Activated CD4-positive, alpha-beta T cell treated with anti-CD3 and anti-CD28 coated beads, Interleukin-2, amount 50 U/mL, for 4 hours (primary cell): Measurements from ENCODE around the gene BANK1.

Experiments used
- DNase-seq, 2 experiments: peaks; one replicate each; pipeline ENCODE4 v3.0.0-alpha.2; 2020

BANK1 gene, protein sequence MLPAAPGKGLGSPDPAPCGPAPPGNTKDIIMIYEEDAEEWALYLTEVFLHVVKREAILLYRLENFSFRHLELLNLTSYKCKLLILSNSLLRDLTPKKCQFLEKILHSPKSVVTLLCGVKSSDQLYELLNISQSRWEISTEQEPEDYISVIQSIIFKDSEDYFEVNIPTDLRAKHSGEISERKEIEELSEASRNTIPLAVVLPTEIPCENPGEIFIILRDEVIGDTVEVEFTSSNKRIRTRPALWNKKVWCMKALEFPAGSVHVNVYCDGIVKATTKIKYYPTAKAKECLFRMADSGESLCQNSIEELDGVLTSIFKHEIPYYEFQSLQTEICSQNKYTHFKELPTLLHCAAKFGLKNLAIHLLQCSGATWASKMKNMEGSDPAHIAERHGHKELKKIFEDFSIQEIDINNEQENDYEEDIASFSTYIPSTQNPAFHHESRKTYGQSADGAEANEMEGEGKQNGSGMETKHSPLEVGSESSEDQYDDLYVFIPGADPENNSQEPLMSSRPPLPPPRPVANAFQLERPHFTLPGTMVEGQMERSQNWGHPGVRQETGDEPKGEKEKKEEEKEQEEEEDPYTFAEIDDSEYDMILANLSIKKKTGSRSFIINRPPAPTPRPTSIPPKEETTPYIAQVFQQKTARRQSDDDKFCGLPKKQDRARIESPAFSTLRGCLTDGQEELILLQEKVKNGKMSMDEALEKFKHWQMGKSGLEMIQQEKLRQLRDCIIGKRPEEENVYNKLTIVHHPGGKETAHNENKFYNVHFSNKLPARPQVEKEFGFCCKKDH

DNA sequence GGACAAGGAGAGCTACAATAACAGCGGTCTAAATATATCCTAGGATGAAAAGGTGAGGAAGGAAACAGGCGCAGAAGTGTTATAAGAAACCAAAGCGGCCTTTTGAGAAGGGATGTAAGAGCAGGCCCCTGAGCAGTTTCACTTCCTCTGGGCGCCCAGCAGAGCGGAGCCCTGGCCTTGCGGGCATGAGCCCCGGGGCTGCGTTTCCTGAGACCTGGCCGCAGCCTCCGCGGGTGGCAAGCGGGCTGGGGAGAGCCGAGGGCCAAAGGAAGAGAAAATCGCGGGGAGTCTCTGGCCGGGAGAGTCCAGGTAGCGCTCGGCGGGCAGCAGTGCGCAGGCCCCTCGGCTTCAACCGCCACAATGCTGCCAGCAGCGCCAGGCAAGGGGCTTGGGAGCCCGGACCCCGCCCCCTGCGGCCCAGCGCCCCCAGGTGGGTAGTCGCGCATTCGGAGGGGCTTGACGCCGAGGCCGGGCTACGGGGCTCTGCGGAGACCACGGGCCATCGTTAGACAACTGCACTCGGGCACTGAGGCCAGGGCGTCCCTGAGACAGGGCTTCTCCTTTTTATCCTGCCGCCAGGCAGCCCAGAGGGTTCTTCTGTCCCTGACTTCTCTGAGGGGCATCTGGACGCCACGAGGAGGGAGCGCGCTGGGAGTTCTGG is at the start of gene BANK1:
BANK1 (plus strand) TSS at position 210 of the 661 bp plus-strand sequence; CDS start at position 361, 151 bp downstream.
- no peak for DNase-seq

DNA sequence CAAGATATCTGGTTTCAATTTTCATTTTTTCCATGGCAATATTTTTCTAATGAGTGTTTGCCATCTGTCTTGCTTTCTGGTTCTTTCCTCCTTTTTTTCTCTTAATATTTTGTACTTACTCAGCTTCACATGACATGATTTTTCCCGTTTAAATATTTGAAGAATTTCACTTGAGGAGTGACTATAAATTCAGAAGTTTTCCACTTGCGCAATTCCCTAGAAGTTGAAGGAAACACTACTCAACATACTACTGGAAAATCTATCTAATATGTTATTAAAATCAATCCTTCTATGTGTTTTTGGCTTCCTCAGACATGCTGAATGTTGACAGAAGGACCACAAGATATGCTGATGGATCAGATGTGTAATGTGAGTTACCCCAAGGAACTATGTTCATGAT is 36.8 kb upstream of the BANK1 start:
- no peak for DNase-seq

DNA sequence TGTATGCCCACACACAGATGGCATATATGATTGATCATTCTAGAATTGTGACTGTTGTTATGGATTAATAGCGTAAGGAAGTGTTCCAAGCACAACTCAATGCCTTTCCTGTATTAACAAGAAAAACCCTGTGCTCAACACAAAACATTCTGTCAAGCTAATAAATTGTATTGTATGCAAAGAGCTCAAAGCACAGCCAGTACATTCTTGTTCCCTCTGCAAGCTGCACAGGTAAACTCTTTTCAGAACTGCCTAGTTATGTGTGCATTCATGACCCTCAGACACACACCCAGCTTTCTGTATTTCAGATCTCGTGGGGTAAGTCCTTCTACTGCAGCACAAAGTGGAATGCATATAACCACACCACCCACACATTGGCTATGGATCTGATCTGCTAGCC is 34.3 kb upstream of the BANK1 start:
- DNase-seq: no peak

DNA sequence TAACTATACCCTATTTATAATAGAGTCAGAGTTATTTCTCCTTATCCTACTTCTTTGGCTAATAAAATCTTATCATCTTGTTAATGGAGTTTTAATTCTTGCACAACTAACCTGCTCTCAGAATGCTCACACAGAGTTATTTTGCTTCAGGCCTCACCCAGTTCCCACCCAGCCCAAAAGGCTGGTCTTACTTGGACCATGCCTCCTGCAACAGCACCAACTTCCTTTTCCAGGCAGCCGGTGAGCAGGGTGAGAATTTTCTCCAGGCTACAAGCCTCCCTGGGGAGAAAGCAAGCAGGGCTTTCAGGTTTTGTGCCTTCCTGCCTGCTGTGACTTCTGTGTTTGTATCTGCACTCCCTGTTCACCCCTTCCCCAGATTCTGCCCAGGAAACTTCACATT is 29.1 kb upstream of the BANK1 start:
- no peak for DNase-seq

DNA sequence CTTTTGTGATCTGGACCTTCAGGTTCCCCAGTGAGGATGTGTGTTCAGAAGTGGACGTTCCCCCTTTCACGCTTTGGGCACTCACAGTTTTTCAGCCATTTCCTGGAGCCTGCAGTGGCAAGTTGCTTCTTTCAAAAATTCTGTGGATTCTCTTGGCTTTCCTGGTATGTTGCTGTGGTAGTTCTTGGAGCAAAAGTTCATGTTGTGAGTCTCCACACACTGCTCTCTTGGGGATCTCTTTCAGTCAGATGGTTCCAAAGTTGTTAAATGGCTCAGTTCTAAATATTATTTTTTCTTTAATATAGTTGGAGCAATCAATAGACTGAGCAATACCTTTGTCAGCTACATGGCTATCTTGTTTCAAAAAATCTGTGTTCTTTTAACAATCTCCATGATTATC is 28.5 kb upstream of the BANK1 start:
- no peak for DNase-seq

DNA sequence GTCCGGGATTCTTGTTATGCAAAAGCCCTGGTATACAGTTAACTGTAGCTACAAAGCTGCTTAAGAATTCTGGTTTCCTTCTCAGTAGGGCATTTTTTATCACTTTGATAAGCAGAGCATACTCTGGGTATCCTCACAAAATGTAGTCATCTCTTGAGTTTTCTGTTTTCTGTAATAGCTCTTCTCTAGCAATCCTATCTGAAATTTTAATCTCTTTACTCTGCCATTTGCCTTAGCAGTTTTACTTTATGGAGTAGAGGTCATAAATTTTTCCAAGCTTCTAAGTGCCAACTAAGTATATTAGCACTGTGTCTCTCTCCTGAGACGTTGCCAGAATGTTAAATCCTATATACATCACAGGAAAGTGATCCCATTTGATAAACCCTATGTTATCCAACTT is 28.0 kb upstream of the BANK1 start:
- DNase-seq: no peak

DNA sequence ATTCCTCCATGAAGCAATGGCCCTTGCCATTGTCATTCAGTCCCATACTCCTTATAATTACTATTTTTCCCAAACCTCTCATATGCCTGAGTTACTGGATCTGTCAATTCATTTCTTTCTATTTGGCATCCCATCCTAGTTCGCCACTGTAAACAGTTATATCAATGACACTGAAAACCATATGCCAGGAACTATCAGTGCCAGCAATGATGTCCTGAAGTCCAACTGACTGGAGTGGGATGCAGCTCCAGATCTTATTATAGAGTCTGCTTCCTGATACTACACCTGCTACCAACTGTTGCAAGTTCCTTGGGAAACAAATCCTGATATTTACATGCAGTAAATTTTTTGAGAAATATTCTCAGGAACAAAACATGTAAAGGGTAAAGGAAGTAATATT is 27.0 kb upstream of the BANK1 start:
- DNase-seq: no peak

DNA sequence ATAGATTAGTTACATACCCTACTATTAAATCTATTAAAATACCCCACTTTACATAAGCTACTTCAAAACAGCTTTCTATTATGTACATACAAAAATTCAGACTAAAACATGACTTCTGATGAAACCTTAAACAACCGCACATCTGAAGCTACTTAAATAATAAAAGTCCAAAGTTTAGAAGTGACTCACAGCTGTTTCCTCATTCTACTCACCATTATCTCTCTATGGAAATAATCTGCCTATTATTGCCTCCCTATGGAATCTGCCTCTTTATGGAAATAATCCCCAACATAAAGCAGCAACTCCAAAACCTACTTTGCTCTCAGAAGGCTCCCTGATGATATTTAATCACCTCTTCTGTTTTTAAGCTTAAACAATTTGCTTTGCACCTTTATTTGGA is 15.7 kb upstream of the BANK1 start:
- DNase-seq: no peak

DNA sequence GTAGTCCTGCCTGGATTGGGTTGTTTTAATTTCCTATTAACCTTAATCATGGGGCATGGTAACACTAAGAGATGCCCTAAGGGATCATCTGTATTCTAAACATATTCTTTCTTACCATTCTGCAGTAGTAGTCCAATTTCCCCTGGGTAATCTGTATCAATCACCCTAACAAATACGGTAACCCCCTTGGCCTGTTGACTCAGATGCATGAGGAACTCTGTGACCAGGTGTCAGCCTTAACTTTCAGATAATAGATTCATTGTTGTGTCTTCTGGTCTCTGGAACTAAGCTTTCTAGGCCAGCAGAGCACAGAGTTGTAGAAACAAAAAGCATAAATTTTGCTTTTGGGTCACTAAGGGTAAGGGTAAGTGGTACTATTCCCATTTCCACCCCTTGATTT is 13.1 kb upstream of the BANK1 start:
- no peak for DNase-seq

DNA sequence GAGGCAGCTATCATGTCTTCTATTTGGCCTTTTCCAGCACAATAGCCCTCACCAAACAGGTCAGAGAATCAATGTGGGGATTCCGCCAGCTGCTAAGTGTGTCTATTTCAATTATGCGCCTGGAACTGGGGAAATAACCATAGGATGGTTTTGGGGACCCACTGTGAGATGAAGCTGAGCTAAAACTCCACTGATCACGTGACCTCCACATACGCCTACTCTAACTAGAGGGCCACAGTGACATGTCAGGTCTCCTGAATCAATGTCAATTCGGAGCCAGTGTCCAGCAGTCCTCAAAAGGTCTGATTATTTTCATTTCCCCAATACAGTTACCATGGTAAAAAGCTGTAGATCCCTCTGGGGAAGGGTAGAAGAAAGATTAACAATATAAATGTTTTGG is 10.2 kb upstream of the BANK1 start:
- DNase-seq: no peak

DNA sequence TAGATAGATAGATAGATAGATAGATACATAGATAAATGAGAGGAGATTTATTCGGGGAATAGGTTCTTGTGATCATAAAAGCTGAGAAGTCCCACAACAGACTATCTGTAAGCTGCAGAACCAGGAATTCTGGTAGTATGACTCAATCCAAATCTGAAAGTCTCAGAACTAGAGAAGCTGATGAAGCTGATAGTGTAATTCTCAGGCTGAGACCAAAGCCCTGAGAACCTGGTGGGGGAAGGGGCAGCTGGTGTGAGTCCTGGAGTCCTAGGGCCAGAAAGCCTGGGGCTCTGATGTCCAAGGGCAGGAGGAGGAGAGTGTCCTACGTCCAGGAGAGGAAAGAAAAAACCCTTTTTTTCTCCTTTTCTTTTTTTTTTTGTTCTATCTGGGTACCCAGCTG is 8.0 kb upstream of the BANK1 start:
- no peak for DNase-seq

DNA sequence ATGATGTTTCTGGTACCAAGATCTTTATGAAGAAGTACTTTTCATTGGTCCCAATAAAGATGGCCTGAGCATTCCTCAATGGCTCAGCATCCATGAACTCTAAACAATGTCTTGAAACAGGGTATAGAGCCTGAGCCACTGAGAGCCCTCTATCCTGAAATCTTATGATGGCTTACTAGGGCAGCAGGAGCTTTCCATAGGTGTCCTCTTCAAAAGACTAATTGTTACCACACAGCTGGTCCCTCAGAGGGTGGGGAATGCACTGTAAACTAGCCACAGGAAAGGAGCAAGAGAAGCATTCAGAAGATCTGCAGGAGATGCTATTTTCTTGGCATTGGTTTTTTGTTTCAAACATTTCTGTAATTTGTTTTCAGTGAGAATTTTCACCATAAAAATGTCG is 5.6 kb upstream of the BANK1 start:
- DNase-seq: no peak

DNA sequence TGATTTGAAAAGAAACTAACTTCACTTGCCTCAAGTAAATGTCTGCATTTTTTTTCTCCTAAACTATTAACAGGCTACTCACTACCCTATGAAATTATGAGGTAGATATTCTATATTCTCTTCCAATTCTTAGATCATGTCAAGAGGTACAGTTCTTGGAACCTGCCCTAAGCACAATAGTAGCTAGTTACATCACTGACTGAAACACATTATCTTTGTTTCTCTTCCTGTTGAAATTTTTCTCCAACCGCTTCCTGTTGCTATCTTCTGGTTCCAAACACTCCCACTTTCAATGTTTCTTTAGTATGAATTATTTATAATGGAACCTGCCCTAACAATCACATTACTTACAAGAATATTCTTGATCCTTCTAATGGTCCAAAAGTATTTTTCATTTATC is 5.0 kb upstream of the BANK1 start:
- no peak for DNase-seq

DNA sequence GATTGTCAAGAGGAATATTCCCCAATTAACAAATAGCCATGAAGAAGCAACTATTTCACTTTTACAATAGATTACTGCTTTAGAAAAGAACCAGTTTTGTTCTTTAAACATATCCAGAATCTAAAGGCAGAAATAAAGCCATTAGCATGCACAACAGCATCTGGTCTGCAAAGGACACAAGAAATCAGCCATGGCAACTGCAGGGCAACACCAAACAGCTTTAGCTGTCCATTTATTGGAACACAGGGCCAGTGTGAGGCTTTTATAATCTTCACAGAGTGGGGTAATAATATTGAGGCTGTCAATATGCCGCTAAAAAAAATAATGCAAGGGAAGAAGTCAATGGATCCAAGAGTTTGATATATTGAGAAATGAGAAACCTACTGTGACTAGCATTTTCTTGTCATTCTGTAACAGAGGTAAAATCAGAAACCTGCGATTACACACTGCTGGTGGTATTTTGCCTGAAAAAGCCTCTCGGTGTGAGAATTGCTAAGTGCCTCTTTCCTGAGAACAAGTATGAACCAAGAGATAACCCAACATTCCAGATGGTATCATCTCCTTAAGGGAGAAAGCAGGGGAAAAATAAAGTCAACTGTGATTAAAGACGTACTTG is 2.7 kb upstream of the BANK1 start:
- DNase-seq: no peak

DNA sequence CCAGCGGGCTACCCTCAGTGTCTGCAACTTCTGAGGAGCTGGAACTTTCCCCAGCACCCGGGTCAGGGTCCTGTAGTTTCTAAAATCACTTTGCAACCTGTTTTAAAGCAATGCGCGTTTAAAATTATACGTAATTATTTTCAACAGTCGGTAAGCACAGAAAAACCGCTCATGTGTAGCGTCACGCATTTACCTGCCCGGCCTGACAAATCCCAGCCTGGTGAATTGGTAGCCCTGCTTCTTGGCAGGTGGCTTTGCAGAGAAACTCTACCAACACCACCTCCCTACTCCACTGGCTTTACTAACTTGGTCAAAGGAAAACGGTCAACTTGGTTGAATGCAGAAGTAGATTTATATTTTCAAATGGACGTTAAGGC is 640 bp downstream of the BANK1 start:
- DNase-seq: no peak

DNA sequence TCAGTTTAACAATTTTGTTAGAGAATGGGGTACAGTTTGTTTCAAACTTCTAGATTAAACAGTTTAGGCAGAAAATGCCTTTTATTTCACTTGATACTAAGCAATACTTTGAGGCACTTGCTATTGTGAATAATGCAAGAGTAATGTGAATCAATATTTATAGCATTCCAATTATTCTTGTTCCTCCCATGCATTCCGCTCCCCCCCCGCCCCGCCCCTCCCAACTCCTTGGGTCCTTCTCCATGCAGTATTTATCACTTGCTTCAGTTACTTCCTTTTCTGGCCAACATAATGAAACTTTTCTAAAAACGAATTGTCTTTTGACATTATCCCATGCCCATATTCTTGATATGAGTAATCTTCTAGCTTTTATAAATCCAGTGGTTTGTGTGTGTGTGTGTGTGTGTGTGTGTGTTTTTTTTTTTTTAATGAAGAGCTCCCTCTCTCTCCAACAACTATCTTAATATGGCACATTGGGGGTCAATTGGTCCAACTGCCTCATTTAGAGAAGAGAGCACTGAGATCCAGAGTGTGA is 1.6 kb downstream of the BANK1 start:
- no peak for DNase-seq

DNA sequence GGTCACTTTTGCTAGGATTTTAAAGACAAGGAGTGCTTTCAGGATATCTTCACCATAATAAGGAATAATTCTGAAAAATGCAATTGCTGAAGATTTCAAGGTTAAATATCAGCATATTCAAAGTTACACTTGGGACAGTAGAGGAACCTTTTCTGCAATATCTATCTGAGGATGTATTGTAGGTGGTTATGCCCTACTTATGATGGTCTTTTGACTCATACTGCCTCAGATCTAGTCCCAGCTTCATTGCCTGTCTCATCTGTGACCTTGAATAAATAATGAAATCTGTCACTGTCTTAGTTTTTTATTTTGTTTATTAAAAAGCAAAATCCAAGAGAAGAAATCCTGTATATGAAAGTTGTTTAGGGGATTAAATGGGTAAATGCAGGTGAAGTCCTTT is 2.9 kb downstream of the BANK1 start:
- DNase-seq: no peak

DNA sequence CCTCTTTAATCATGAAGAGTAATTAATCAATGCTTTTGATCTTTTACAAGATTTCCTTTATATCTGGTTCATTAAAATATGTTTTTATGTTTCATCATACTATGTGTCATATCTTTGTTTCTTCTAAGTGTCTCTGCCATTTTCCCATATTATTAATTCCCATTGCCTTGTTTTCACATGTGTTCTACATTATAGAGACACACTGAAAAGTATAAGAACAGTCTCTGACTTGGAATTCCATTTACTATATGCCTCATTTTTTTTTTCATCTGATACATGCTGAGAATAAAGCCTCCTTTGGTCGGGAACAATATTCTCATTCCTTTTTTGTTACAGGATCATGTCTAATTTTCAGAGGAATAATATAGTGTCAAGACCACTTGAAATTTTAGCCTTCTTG is 4.3 kb downstream of the BANK1 start:
- DNase-seq: no peak

DNA sequence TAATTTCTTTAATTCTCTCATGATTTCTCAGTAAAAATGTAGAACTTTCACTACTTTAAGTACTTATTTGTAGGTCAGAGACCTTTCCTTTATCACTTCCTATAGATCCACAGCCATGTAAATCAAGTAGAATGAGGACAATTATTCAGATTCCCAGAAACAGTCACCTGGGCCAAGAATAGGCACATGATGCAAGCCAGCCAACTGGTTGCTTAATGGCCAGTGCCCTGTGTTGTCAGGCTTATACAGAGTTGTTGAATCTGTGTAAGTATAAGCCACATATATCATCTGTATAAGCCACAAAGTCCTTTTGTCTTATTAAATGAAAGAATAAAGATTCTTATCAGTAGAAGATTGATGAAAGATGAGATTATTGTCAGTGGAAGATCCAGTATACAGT is 5.2 kb downstream of the BANK1 start:
- no peak for DNase-seq

DNA sequence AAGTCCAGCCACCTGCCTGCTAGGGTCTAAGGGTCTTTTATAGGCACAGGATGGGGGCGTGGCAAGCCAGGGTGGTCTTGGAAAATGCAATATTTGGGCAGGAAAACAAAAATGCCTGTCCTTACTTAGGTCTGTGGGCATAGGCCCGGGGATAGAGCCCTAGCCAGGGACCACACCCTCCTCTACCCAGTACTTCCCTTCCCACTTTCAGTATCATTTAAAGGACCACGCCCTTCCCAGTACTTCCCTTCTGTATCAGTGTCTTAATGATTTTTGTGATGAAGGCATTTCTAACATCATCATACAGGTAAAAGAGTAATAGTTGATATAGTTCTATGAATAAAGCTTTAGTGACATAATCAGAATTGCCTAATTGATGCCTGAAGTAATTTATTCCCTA is 11.4 kb downstream of the BANK1 start:
- DNase-seq: no peak

DNA sequence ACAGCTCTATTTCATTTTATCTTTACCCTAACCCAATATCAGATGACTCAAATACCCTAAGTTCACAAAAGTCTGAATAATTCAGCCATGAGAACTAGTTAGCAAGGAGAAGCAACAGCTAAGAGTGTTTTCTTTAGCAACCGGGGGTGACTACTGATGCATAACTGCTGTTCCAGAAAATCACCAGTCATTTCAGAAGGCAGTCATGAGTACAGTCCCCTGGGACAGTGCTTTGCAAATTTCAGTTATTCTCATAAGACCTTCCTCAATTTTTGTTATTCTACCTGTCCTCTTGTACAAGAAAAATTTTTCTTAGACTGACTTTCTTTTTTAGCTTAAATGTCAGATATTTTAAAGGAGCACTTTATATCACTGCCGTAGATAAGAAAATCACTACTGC is 16.4 kb downstream of the BANK1 start:
- no peak for DNase-seq

DNA sequence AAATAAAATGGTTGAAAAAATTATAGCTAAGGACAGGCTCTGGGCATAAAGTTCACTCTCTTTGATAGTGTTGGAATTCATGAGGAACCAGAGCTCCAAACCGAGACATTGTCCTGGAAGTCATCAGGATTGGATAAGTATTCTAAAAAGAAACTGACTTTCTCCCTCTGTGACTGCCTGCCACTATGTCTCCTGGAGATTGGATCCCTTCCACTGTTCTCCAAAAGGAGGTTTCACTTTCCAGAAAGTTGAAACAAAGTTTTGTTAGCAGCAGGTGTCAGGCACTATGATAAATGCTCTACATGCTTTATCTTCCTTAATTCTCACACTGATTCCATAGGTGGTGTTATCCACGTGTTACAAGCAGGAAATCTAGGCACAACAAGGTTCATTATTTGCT is 16.8 kb downstream of the BANK1 start:
- DNase-seq: no peak

DNA sequence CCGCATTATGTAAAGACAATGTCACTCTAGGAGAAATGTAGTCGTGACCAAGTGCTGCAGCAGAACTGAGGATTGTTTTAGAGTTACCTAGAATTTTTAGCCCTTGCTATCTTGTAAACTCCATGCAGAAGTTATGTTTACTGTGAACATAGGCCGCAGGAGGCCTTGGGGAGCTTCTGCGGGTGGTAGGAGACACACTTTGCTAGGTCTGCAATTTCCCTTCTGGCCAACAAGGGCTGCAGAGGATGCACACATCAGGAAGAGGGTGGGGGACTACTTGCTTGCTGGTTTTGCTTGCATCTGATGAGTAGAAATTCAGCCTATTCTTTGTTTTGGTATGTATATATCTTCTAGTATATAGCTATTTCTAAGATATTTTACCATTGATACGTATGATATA is 23.1 kb downstream of the BANK1 start:
- no peak for DNase-seq
